ENCODE results near the gene MRPL49.
"Not testable (repeated sequence)": the region's sequence is repeated elsewhere in the genome, so short reads cannot be mapped to it uniquely, and the experiment has no call there.

MRPL49 gene

GRCh38 chr11:65148657-65149056 is 26.5 kb downstream of the MRPL49 start:
- Histone ChIP-seq H3F3A (ENCODE audit: insufficient read depth, low read length) (no peaks in the 10 kb centered on the region), H2AFZ (ENCODE audit: low read length) (no peak overlapping the region), H3K9me2 (replicated peaks; ENCODE audit: insufficient read depth, low read length) (no peaks in the 10 kb centered on the region), H3K9ac (ENCODE audit: low read length) (no peak overlapping the region), H3K4me3 (ENCODE audit: low read length) (no peak overlapping the region), H3K27me3 (replicated peaks; ENCODE audit: insufficient read depth, low read length) (no peaks in the 10 kb centered on the region), H4K20me1 (ENCODE audit: insufficient read depth, low read length) (no peaks in the 10 kb centered on the region), H3K4me2 (ENCODE audit: low read depth, low read length) (no peak overlapping the region), H3K9me3 (replicated peaks; ENCODE audit: insufficient read depth, low read length) (no peaks in the 10 kb centered on the region), H3K27ac (ENCODE audit: low read length) (no peak overlapping the region), H3K4me1 (ENCODE audit: low read length) (no peaks in the 10 kb centered on the region), H3K36me3 (replicated peaks; ENCODE audit: insufficient read depth, low read length) (no peaks in the 10 kb centered on the region), H3K79me2 (ENCODE audit: low read length) (no peaks in the 10 kb centered on the region)
- TF ChIP-seq, protein P1, sequence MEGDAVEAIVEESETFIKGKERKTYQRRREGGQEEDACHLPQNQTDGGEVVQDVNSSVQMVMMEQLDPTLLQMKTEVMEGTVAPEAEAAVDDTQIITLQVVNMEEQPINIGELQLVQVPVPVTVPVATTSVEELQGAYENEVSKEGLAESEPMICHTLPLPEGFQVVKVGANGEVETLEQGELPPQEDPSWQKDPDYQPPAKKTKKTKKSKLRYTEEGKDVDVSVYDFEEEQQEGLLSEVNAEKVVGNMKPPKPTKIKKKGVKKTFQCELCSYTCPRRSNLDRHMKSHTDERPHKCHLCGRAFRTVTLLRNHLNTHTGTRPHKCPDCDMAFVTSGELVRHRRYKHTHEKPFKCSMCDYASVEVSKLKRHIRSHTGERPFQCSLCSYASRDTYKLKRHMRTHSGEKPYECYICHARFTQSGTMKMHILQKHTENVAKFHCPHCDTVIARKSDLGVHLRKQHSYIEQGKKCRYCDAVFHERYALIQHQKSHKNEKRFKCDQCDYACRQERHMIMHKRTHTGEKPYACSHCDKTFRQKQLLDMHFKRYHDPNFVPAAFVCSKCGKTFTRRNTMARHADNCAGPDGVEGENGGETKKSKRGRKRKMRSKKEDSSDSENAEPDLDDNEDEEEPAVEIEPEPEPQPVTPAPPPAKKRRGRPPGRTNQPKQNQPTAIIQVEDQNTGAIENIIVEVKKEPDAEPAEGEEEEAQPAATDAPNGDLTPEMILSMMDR (IDR thresholded peaks at IDR 0.05; ENCODE audit: low read length): no peak
- no peak for TF ChIP-seq EZH2 (optimal IDR thresholded peaks at IDR 0.05; ENCODE audit: low read depth, low read length)
- TF ChIP-seq EZH2phosphoT487 (IDR thresholded peaks at IDR 0.05; ENCODE audit: low read length): no peak
- no peak for DNase-seq

- not testable (repeated sequence) for H3K4me1 ChIP-seq (ENCODE audit: low read length); H2AFZ ChIP-seq (ENCODE audit: low read length); H3K27ac ChIP-seq (ENCODE audit: low read length)
These were observed 28.0 kb downstream of the MRPL49 start for GRCh38 chr11:65150131-65150508.

DNA sequence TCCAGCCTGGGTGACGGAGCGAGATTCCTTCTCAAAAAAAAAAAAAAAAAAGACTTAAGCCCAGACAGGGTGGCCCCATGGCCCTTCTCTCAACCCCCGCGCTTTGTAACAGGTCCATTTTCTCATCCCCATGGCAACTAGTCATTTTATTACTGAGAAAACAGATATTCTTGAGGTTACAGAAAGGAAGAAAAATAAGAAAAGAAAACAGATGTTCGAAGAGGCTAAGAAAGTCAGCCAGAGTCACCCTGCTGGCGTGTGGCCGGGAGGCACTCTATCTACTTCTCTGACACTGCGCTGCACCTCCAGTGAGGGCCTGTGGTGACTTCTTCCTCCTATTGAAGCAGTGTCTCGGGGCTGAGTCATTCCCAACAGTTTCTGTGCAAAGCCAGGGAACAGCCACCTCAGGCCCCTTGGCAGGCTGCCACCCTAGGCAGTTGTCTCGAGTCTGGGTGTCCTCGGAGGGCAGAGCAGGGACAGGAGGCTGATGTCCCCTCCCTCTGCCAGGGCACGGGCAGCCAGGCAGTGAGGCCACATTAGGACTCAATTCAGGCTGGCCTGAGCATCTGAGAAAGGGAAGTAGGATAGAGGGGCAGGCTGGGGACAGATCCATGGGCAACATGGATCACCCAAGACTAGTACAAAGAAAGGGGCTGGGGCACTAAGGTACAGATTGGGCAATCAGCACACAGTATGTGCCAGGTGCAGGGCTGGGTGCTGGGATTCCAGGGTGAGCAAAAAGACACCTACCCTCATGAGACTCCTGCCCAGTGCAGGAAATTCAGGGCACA is 28.6 kb downstream of the MRPL49 start:
- Histone ChIP-seq H3K9me3 (replicated peaks; ENCODE audit: insufficient read depth, low read length) (no peaks in the 10 kb centered on the region), H3K9me2 (replicated peaks; ENCODE audit: insufficient read depth, low read length) (no peaks in the 10 kb centered on the region), H3K36me3 (replicated peaks; ENCODE audit: insufficient read depth, low read length) (no peaks in the 10 kb centered on the region), H2AFZ (ENCODE audit: low read length) (no peak overlapping the region), H3K9ac (ENCODE audit: low read length) (no peak overlapping the region), H3K4me3 (ENCODE audit: low read length) (no peak overlapping the region), H3F3A (ENCODE audit: insufficient read depth, low read length) (no peaks in the 10 kb centered on the region), H3K4me2 (ENCODE audit: low read depth, low read length) (no peak overlapping the region), H3K79me2 (ENCODE audit: low read length) (no peaks in the 10 kb centered on the region), H3K4me1 (ENCODE audit: low read length) (no peaks in the 10 kb centered on the region), H3K27me3 (replicated peaks; ENCODE audit: insufficient read depth, low read length) (no peaks in the 10 kb centered on the region), H3K27ac (ENCODE audit: low read length) (no peak overlapping the region), H4K20me1 (ENCODE audit: insufficient read depth, low read length) (no peaks in the 10 kb centered on the region)
- no peak for DNase-seq
- TF ChIP-seq, protein P1 (IDR thresholded peaks at IDR 0.05; ENCODE audit: low read length): no peak
- no peak for TF ChIP-seq EZH2phosphoT487 (IDR thresholded peaks at IDR 0.05; ENCODE audit: low read length)
- TF ChIP-seq EZH2 (optimal IDR thresholded peaks at IDR 0.05; ENCODE audit: low read depth, low read length): no peak

More at GRCh38 chr11:65150131-65150508, 28.0 kb downstream of the MRPL49 start:
- not testable (repeated sequence) for H4K20me1 ChIP-seq (ENCODE audit: insufficient read depth, low read length); H3K9ac ChIP-seq (ENCODE audit: low read length); H3K9me3 ChIP-seq (replicated peaks; ENCODE audit: insufficient read depth, low read length); DNase-seq; H3K36me3 ChIP-seq (replicated peaks; ENCODE audit: insufficient read depth, low read length); H3F3A ChIP-seq (ENCODE audit: insufficient read depth, low read length); H3K79me2 ChIP-seq (ENCODE audit: low read length); H3K27me3 ChIP-seq (replicated peaks; ENCODE audit: insufficient read depth, low read length); H3K4me2 ChIP-seq (ENCODE audit: low read depth, low read length); H3K9me2 ChIP-seq (replicated peaks; ENCODE audit: insufficient read depth, low read length); H3K4me3 ChIP-seq (ENCODE audit: low read length)

- no peak for DNase-seq
- Histone ChIP-seq H3K4me2 (ENCODE audit: low read depth, low read length) (no peak overlapping the region), H3K27me3 (replicated peaks; ENCODE audit: insufficient read depth, low read length) (no peaks in the 10 kb centered on the region), H3K9me3 (replicated peaks; ENCODE audit: insufficient read depth, low read length) (no peaks in the 10 kb centered on the region), H2AFZ (ENCODE audit: low read length) (no peak overlapping the region), H4K20me1 (ENCODE audit: insufficient read depth, low read length) (no peaks in the 10 kb centered on the region), H3K36me3 (replicated peaks; ENCODE audit: insufficient read depth, low read length) (no peaks in the 10 kb centered on the region), H3K4me1 (ENCODE audit: low read length) (no peaks in the 10 kb centered on the region), H3K79me2 (ENCODE audit: low read length) (no peaks in the 10 kb centered on the region), H3F3A (ENCODE audit: insufficient read depth, low read length) (no peaks in the 10 kb centered on the region), H3K9me2 (replicated peaks; ENCODE audit: insufficient read depth, low read length) (no peaks in the 10 kb centered on the region), H3K27ac (ENCODE audit: low read length) (no peak overlapping the region), H3K9ac (ENCODE audit: low read length) (no peak overlapping the region), H3K4me3 (ENCODE audit: low read length) (no peak overlapping the region)
- TF ChIP-seq EZH2phosphoT487 (IDR thresholded peaks at IDR 0.05; ENCODE audit: low read length) (no peak), EZH2 (optimal IDR thresholded peaks at IDR 0.05; ENCODE audit: low read depth, low read length) (no peak)
- TF ChIP-seq, protein P1 (IDR thresholded peaks at IDR 0.05; ENCODE audit: low read length): no peak
These were observed 29.3 kb downstream of the MRPL49 start for GRCh38 chr11:65151331-65151899.

All from MM.1S (cell line).